ENCODE measurements around the gene ARL3.

The ARL3 gene

GRCh38 chr10:102641880-102642735 is 72.1 kb downstream of the ARL3 start:
- TF ChIP-seq CTCF (IDR thresholded peaks at IDR 0.05; ENCODE audit: borderline replicate concordance, control extremely low read depth, extremely low read depth, insufficient read depth, missing control alignments) = no peak
- in situ Hi-C loops (cut with MboI; ENCODE audit: low sequenced_read_pairs, unreplicated experiment) = no loop called here
- peak; percentile 96 for DNase-seq (ENCODE audit: low spot score)

- TF ChIP-seq CTCF (IDR thresholded peaks at IDR 0.05; ENCODE audit: borderline replicate concordance, control extremely low read depth, extremely low read depth, insufficient read depth, missing control alignments) = no peak
- in situ Hi-C loops (cut with MboI; ENCODE audit: low sequenced_read_pairs, unreplicated experiment) = no loop called here
- no peak for DNase-seq (ENCODE audit: low spot score)
These were observed 72.8 kb downstream of the ARL3 start for GRCh38 chr10:102641402-102641801.

- DNase-seq (ENCODE audit: low spot score) = no peak
- in situ Hi-C loops (cut with MboI; ENCODE audit: low sequenced_read_pairs, unreplicated experiment) = no loop called here
- no peak for TF ChIP-seq CTCF (IDR thresholded peaks at IDR 0.05; ENCODE audit: borderline replicate concordance, control extremely low read depth, extremely low read depth, insufficient read depth, missing control alignments)
These were observed 74.7 kb downstream of the ARL3 start for GRCh38 chr10:102639537-102639936.

GRCh38 chr10:102635377-102635776 is 78.8 kb downstream of the ARL3 start:
- no peak for TF ChIP-seq CTCF (IDR thresholded peaks at IDR 0.05; ENCODE audit: borderline replicate concordance, control extremely low read depth, extremely low read depth, insufficient read depth, missing control alignments)
- no peak for DNase-seq (ENCODE audit: low spot score)
- in situ Hi-C loops (cut with MboI; ENCODE audit: low sequenced_read_pairs, unreplicated experiment) = no loop called here

GRCh38 chr10:102634686-102635085 is 79.5 kb downstream of the ARL3 start:
- no peak for TF ChIP-seq CTCF (IDR thresholded peaks at IDR 0.05; ENCODE audit: borderline replicate concordance, control extremely low read depth, extremely low read depth, insufficient read depth, missing control alignments)
- in situ Hi-C loops (cut with MboI; ENCODE audit: low sequenced_read_pairs, unreplicated experiment) = no loop called here
- no peak for DNase-seq (ENCODE audit: low spot score)

- DNase-seq (ENCODE audit: low spot score) = no peak
- no peak for TF ChIP-seq CTCF (IDR thresholded peaks at IDR 0.05; ENCODE audit: borderline replicate concordance, control extremely low read depth, extremely low read depth, insufficient read depth, missing control alignments)
- in situ Hi-C loops (cut with MboI; ENCODE audit: low sequenced_read_pairs, unreplicated experiment) = no loop called here
These were observed 80.3 kb downstream of the ARL3 start for GRCh38 chr10:102633848-102634247.

All from GM13976 (cell line).